Fibroblast of skin of back (primary cell): ENCODE data around the gene TMEM170B.

Source experiments
- DNase-seq: peaks from one replicate; pipeline ENCODE4 v3.0.0-alpha.2; 2013

The TMEM170B gene

DNA sequence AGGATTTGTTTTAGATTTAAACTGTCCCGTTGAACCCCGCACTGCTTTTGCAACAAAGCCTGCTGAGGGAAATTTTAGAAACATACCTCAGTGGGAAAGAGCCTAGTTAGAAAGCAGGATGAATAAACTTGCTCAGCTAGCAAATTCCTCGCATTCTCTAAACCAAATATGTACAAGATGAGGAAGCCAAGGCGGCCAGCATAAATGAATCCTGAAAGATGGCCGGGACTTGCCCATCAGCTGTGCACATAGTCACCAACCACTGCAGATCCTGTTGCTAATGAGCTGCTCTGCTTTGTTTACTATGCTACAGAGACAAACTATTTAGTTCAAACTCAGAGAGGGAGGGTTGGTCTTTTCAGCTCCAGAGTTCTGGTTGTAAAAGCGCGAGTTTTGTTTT is 49.0 kb downstream of the TMEM170B start:
- DNase-seq, result peak; percentile 91

DNA sequence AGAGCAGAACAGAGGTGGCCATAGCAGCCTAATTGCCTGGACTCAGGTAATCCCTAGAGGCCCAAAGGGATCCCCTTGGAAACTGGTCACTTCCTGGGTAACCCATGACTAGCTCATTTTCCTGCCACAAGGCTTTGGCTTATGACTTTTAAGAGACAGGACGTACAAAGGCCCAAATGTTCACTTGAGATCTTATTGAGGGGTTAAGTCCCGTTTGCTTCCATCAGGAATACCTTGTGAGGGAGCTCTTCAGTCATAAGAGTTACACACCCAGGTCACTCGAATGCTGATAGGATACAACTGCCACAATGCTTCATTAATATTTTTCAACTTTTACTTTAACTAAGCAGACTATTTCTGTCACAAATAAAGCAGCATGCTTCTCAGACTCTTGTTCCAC is 51.7 kb downstream of the TMEM170B start:
- no peak for DNase-seq

DNA sequence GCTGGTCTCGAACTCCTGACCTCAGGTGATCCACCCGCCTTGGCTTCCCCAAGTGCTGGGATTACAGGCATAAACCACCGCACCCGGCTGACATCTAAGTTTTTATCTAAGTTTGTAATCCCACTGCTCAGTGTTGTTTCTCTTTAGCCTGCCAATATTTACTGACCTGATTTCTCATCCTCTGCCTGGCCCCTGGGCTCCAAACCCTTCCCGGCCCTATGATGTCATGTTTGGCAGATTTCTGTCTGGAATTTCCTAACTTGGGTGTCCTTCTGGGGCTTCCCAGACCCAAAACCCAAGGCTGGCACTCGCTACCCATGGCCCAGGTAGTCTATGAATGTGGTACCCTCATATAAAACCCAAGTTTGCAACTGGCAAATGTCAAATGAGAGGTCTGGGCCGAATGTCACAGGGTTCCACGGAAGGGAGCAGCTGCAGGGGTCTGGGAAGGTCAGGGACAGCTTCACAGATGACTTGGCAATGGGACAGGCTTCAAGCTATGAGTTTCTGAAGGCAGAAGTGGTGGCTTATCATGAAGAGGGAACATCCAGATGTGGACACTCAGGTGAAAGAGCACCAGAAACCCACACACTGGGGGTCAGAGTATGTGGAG is 54.9 kb downstream of the TMEM170B start:
- DNase-seq, result no peak

DNA sequence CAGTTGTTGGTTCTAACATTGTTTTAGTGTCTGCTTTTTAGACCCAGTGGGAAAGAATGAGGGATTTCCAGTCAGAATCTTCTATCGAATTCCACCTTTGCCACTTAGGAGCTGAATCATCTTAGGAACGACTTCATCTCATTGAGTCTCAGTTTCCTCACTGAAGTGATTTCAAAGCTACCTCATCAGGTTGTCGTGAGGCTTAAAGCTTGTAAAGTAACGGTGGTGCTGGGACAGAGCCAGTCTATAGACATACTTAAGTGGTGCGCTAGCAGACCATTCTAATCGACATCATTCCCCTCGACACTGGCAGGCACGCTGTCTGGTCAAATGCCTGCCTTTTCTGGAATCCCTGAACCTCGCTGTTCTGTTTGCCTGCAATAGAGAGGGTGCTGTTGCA is 55.5 kb downstream of the TMEM170B start:
- DNase-seq, result no peak

DNA sequence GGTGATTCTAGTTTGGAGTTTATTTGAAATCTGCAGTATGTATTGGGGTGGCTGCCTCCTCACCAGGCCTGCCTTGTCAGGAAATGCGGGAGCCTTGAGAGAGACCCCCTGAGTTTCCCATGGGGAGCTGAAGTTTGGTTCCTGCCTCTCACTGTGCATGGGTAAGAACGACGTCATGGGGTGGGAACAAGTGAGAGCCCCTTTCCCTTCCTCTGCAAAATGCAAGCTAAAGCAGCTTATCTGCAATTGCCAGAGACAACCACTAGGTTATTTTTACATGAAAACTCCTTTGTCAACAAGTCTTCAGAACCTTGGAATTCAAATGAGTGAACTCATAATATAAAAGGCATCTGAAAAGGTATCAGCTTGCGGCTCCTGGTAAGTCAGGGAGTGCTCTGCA is 58.4 kb downstream of the TMEM170B start:
- DNase-seq, result peak; percentile 53

DNA sequence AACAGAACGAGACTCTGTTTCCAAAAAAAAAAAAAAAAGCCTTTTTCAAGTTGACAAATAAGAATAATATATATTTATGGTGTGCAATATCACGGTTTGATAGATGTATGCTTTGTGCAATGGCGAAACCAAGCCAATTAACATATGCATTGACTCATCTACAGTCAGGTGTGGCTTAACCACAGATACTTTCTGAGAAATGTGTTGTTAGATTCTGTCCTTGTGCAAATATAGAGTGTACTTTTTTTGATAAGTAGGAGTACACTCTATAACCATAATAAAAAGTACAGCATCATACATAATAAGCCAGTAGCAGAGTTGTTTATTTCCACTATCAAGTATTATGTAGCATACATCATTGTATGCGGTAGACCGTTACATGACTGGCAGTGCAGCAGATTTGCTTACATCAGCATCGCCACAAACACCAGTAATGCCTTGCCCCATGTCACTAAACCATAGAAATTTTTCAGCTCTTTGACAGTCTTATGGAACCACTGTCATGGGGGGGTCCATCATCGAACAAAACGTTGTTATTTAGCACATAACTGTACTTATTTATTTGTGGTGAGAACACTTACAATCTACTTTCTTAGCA is 59.2 kb downstream of the TMEM170B start:
- DNase-seq, result no peak

DNA sequence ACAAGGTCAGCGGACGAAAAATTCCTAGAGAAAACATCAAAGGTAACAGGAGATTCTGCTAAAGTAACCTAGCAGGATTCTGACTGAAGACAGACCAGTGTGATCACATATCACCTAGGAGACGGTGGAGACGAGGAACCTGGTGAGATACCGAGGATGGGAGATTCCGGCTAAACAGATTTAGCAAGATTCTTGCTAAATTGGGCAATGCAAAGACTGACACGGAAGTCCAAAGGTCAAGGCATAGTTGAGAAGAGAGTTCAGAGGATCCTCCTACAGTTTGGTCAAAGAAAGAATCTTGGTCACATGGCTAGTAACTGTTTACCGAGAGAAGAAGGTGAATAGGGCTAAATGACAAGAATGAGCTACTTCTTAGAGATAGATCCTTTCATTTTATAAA is 61.1 kb downstream of the TMEM170B start:
- no peak for DNase-seq

DNA sequence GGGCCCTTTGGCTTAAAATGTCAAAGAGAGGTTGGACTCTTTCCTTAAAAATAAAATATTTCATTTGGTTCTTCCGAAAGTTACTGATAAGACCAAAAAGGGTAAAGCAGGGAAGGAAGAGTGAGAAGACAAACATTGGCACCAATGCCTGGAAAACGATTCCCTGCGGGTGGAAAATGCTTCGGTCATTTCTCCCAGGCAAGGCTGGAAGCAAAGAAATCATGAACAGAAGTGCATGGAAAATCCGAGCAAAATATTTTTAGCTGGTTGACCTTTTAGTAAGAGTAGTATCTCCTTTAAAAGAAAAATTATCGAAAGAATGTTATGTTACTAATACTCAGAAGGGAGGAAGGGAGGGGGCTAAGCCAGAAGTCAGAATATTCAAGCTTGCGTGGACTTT is 62.7 kb downstream of the TMEM170B start:
- no peak for DNase-seq

DNA sequence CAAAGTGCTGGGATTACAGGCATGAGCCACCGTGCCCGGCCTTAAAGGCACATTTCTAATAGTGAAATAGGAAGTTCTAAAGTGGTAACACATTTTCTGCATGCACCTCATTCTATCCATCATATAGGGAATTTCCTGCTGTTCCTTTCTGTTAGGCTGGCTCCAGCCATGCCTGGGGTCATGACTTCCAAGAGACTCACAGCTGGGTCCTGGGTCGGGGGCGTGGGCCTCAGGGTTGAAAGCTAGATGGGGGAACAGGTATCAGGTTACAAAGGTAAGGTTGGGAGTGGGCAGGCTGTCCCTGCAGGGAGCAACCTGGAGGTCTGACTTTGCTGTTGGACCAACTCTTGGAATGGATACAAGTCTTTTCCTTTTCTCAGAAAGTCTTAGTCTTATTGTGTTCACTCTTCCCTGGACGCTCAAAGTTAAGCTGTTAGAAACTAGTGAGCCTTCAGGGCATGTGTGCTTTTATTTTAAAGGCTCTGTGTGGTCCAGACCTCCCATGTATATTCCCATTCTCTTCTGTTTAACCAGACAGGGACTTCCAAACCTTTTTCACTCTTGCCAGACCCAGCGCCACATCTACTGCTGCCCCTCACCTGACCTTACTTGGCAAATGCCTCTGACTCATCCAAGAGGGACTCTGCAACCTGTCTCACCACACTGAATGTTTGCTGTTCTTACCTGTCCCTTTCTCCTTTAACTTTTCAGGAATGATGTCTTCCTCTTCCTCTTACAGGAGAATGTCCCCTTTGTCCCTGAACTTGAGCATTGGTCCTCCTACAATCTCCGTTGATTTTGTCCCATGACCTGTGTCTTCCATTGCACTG is 64.4 kb downstream of the TMEM170B start:
- no peak for DNase-seq

DNA sequence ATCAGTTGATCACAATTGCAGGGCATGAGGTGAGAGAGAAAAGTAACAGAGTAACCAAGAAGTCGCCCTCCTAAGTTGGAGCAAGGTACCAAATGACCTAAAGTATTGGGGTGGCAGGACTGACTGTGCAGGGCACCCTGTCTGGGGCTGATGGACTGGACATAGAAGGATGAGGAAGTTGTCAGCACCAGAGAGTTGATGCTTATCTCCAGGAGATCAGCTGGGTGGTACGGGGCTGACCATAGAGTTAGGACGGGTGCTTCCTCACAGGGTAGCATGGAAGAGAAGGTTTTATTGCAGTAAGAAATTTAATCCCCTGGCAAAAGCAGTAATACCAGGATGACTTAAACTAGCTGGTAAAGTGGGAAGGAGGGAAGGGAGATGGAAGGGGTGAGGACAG is 66.7 kb downstream of the TMEM170B start:
- no peak for DNase-seq

DNA sequence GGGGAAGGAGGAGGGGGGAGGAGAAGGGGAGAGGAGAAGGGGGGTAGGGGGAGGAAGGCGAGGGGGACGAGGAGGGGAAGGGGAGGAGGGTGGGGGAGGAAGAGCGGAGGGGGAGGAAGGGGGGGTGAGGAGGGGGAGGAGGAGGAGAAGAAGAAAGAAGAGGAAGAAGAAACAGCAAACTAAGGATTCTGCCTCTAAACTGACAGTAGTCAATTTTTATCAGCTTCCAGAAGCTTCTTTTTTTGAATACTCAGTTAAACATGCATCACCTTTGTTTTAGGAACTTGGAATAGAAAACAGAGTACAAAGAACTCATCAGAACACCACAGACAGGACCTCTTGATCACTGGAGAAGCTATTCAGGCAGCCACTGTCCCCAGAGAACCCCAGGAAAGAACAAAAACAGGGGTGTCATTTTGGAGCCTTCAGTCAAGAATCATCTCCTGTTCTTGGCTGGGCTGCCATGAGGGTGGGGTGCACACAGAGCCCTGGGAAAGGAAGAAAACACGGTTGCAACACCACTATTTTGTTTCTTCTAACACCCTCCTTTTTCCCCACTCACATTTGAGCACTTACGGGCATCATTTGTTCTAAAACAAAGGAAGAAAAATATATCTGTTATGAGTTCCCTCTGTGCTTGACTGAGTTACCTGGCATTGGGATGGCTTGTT is 67.4 kb downstream of the TMEM170B start:
- no peak for DNase-seq

DNA sequence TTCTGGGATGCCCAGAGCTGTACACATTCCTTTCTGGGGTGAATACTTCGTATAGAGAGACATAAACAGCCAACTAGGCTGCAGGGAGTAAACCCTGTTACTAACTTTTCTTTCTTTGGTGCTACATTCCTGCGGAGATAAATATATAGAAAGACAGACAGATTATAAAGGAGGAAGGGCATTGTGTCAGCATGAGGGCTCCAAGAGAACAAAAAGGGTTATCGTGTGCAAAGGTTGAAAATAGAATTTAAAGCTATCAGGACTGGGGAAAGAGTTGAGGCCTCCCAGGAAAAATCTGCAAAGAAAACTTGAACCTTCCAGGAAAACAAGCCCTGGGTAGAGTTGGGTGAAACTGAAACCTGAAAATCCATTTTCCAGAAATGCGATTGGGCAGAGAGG is 68.0 kb downstream of the TMEM170B start:
- no peak for DNase-seq

DNA sequence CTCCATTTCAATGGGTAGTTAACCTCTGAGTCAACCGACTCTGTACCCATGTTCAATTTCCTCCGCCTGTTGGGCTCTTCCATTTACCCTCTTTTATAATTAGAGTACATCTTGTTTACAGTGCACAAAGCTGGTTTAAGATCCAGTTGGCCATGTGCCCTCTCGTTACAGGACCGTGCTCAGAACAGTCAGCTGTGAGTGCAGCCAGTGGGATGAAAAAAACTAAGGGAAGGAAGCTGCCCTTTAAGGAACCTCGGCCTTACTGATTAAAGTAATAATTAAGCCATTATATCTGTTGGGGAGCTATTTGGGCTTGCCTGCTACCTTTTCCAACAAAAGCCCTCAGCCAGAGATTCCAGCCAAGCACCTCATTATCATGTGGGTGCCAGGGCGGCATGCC is 68.8 kb downstream of the TMEM170B start:
- no peak for DNase-seq

DNA sequence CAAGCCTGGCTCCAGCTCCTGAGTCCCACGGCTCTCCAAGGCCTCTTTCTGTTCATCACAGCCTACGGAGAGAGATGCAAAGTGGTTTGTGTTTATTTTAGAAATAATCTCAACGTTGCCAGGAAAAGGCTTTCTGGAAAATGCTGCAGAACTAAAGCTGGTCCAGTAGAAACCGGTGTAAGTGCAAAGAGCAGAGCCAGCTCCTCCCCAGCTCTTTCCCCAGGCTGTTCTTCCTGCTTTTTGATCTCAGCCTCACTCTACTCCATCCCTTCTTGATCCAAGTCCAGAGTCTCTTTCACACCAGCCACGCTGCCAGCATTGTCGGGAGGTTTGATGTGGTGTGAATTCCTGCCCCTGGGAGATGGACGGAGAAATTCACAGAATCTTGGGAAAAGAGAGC is 69.8 kb downstream of the TMEM170B start:
- DNase-seq, result peak; percentile 68

DNA sequence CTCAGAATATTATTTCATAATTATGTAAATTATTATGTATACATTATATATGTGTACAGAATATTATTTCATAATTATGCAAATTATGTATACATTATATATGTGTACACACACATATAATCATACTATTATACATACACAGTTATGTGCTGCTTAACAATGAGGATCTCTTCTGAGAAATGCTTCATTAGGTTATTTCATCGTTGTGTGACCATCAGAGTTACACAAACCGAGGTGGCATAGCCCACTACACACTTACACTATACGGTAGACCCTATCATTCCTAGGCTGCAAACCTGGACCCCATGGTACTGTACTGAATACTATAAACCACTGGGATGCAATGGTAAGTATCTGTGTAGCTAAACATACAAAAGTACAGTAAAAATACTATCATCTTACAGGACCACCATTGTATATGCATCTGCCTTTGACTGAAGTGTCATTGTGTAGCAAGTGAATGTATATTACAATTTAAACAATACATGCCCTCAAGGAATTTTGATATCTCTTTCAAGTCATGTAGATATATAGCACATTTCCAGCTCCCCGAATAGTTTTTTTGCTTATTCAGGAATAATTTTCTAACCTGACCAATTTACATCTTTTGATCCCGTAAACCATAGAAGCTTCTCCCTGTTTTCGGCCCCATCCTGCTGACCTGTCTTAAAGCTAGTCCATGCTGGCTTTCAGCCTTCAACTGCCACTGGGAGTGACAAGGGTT is 71.2 kb downstream of the TMEM170B start:
- DNase-seq, result no peak

DNA sequence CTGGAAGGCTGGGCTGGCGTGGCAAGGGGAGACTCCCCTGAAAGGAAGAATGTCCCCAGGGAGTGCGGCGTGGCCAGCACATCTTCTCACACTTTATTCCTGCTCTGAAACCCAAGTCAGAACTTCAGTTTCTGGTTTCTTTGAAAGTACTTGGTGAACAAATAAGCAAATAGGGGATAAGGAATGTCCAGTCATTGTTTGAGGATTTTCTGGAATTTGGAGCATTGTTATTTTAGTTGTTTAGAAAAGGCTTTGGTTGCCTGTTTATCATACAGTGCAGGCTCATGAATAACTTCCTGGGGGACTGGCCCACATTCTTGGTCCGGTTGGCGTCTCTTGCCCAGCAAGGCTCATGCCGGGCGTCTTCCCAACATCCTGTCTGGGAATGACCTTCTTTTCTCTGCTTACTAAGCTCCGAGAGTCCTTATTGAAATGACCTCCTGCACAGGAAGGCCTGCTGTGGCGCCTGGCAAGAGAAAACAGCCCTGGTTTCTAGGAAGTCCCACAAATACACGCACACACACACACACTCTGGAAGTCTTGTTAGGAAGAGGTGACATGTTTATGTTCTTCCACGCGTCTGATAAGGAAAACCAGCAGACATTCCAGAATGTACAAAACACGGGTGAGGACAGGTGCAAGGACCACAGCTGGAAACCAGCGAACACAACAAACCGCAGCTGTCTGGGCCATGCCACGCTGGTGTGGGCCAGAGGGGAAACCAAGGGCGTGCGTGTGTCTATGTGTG is 71.9 kb downstream of the TMEM170B start:
- peak; percentile 99 for DNase-seq

DNA sequence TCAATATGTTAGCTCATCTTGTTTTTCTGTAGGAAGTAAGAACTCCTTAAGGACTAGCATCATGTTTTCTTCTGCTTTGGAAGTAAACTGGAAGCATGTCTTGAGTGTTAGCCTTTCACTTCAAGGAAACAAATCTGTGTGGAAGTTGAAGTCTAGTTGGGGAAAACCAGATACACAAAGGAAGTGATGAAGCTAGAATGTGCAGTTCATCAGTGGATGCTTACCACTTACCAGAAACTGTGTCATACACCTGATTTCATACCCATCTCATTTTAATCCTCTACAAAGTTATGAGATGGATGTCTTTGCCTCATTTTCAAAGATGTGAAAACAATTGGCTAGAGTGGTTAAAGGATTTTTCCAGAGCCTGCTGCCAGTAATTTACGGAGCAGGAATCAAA is 75.8 kb downstream of the TMEM170B start:
- no peak for DNase-seq

DNA sequence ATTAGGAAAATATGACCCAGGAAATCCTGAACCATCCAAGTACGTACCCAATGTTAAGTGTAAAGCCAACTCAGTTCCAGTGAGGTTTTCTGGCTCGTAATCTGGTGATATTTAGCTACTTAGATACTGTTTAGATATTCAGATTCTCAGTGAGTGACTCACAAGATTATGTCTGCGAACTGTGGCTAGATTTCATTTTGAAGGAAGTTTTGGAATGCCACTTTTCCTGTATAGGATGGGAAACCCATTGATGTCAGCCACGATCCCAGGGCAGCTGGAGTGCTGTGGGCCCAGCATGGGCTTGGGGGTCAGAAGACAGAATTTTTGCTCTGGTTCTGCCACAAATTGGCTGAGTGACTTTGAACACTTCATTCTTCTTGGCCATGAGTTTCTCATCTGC is 76.3 kb downstream of the TMEM170B start:
- DNase-seq, result peak; percentile 98

DNA sequence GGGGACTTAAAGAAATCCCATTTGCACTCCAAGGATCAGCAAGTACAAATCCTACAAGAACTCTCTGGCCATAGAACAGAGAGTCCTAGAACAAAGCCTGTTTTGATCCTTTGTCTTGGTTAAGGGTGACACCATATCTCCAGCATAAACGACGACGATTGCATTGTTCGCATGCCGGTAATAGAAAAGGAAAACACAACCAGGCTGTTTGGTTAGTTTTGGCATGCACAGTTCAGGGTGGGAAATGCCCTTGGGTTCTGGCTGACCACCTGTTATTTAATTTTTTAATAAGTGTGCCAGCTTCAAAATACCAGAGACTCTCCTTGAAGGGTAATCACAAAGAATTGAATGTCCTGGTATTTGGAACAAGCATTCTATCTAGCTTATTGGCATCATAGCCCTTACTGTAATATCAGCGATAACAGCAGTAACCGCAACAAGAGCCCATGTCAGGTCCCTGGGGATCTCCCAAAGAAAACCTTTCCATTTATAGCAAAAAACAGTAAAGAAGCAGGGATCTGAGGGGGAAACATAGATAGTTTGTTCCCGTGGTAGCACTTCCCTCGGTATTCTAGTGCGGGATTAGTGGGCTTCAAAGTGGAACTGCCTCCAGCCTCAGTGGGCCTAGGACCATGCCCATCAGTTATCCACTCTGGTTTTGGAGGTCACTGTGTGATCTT is 77.1 kb downstream of the TMEM170B start:
- DNase-seq, result peak; percentile 45

DNA sequence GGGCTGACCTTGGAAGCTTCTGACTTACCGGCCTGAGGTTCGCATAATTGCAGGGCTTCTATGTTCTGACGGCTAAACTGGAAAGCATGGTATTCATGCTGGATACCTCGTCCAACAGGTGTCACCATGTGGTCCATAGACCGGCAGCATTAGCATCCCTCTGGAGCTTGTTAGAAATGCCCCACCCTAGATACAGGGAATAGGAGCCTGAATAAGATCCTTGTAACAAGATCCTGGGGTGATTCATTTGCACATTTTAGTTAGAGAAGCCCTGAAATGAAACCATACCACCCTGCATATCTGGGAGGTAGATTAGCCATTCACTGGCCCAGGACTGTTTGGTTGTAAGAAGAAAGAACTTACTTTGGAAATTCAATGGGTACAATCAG is 77.7 kb downstream of the TMEM170B start:
- DNase-seq, result peak; percentile 78

DNA sequence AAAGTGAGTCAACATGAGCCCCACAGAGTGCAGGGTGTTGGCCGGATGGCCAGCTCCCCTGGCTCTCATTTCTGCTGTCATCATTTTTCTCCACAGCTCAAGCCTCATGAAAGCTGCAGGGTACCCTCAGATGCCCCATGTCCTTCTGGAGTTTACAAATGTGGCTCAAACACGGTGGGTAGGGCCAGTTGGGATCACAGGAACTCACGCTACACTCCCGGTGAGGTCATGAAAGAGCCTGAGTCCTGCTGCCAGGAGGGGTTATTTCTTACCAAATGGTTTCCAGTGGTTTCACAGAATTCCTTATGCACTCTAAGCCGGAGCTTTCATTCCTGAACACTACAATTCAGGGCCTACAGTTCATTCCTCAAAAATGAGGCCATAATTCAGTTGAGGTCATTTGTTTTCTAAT is 78.7 kb downstream of the TMEM170B start:
- DNase-seq, result peak; percentile 98
